Glomerular visceral epithelial cell (primary cell): ENCODE measurements around the gene GARIN5B.

Source experiments
- DNase-seq: peaks from one replicate; pipeline ENCODE4 v3.0.0-alpha.2; 2016; ENCODE audit errors: extremely low spot score

GARIN5B gene

GRCh38 chr19:55324662-55325061 lies 38.4 kb downstream of the GARIN5B start:
- DNase-seq: no peak

- DNase-seq: no peak
Measured at GRCh38 chr19:55322204-55322885, 40.7 kb downstream of the GARIN5B start.

- no peak for DNase-seq
Measured at GRCh38 chr19:55321466-55322137, 41.5 kb downstream of the GARIN5B start.

GRCh38 chr19:55320844-55321419 lies 42.1 kb downstream of the GARIN5B start:
- DNase-seq: no peak

GRCh38 chr19:55319785-55320184 lies 43.3 kb downstream of the GARIN5B start:
- no peak for DNase-seq

GRCh38 chr19:55316646-55317045 lies 46.4 kb downstream of the GARIN5B start:
- no peak for DNase-seq

GRCh38 chr19:55315956-55316525 lies 47.0 kb downstream of the GARIN5B start:
- DNase-seq: no peak

GRCh38 chr19:55314396-55314795 lies 48.7 kb downstream of the GARIN5B start:
- DNase-seq: no peak

GRCh38 chr19:55312621-55313512 lies 50.2 kb downstream of the GARIN5B start:
- no peak for DNase-seq

- DNase-seq: no peak
Measured at GRCh38 chr19:55311797-55312196, 51.3 kb downstream of the GARIN5B start.

GRCh38 chr19:55311397-55311796 lies 51.7 kb downstream of the GARIN5B start:
- DNase-seq: no peak

GRCh38 chr19:55310498-55310897 lies 52.6 kb downstream of the GARIN5B start:
- no peak for DNase-seq

- no peak for DNase-seq
Measured at GRCh38 chr19:55309448-55309847, 53.6 kb downstream of the GARIN5B start.

- no peak for DNase-seq
Measured at GRCh38 chr19:55308281-55308680, 54.8 kb downstream of the GARIN5B start.

GRCh38 chr19:55306712-55307111 lies 56.3 kb downstream of the GARIN5B start:
- no peak for DNase-seq

GRCh38 chr19:55305983-55306562 lies 57.0 kb downstream of the GARIN5B start:
- no peak for DNase-seq

- peak; percentile 17 for DNase-seq
Measured at GRCh38 chr19:55305491-55305890, 57.6 kb downstream of the GARIN5B start.

- DNase-seq: no peak
Measured at GRCh38 chr19:55304980-55305379, 58.1 kb downstream of the GARIN5B start.
